22Rv1 (cell line): ENCODE measurements around the gene SH2B3.

Experiments
- ZFX ChIP-seq: fragments of 450-650 bp; IDR thresholded peaks from 2 replicates; pipeline ENCODE4 v1.6.1; 2017; ENCODE audit warnings: antibody characterized with exemption, borderline replicate concordance
- TF ChIP-seq, protein P1 (sequence below): fragments of 450-650 bp; IDR thresholded peaks from 2 replicates; pipeline ENCODE4 v1.5.1; 2017; ENCODE audit warnings: mild to moderate bottlenecking

DNA sequence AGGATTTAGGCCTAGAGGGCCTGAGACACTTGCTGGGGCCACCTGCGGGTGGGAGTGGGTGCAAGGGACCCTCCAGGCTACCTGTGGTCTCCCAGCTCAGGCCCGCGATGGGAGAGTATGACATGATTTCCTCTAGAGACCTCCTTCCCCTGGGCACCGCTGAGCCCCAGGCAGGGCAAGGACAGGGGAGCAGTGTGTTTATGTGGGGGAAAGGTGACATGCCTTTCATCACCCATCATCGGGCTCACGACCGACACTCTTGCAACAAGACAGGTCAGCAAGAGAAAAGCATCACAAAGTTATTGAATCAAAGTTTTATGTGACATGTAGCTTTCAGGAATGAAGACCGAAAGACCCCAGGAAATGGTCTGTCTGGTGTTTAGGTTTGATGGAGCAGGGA is 19.9 kb downstream of the SH2B3 start:
- TF ChIP-seq, protein P1, sequence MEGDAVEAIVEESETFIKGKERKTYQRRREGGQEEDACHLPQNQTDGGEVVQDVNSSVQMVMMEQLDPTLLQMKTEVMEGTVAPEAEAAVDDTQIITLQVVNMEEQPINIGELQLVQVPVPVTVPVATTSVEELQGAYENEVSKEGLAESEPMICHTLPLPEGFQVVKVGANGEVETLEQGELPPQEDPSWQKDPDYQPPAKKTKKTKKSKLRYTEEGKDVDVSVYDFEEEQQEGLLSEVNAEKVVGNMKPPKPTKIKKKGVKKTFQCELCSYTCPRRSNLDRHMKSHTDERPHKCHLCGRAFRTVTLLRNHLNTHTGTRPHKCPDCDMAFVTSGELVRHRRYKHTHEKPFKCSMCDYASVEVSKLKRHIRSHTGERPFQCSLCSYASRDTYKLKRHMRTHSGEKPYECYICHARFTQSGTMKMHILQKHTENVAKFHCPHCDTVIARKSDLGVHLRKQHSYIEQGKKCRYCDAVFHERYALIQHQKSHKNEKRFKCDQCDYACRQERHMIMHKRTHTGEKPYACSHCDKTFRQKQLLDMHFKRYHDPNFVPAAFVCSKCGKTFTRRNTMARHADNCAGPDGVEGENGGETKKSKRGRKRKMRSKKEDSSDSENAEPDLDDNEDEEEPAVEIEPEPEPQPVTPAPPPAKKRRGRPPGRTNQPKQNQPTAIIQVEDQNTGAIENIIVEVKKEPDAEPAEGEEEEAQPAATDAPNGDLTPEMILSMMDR = no peak
- TF ChIP-seq ZFX = no peak
